ENCODE measurements around the gene OR2A5.
"Not testable (repeated sequence)": the region's sequence is repeated elsewhere in the genome, so short reads cannot be mapped to it uniquely, and the experiment has no call there.

OR2A5 gene

GRCh38 chr7:144036302-144036885, 12.4 kb upstream of the OR2A5 start:
- no peak for DNase-seq

GRCh38 chr7:144037414-144038035, 11.2 kb upstream of the OR2A5 start:
- no peak for DNase-seq

- DNase-seq, result no peak
These were observed 9.9 kb upstream of the OR2A5 start for GRCh38 chr7:144038887-144039286.

- no peak for DNase-seq
These were observed 743 bp downstream of the OR2A5 start for GRCh38 chr7:144049491-144049890.

GRCh38 chr7:144050093-144050492, 1.3 kb downstream of the OR2A5 start:
- no peak for DNase-seq

GRCh38 chr7:144050884-144051283, 2.1 kb downstream of the OR2A5 start:
- DNase-seq, result not testable (repeated sequence)

GRCh38 chr7:144057954-144058353, 9.2 kb downstream of the OR2A5 start:
- no peak for DNase-seq

GRCh38 chr7:144063710-144064109, 15.0 kb downstream of the OR2A5 start:
- no peak for DNase-seq

GRCh38 chr7:144069511-144069910, 20.8 kb downstream of the OR2A5 start, which contains the start of gene OR2A25:
Gene OR2A25, plus strand, starts transcription at chr7:144069811. Its CDS starts 4,409 bp downstream, at chr7:144074220.
- no peak for DNase-seq

GRCh38 chr7:144069953-144070352, 21.2 kb downstream of the OR2A5 start:
- no peak for DNase-seq

- DNase-seq, result no peak
These were observed 25.6 kb downstream of the OR2A5 start for GRCh38 chr7:144074374-144074773.

- no peak for DNase-seq
These were observed 37.2 kb downstream of the OR2A5 start, which contains the start of gene OR2A12 for GRCh38 chr7:144085978-144086377. Gene OR2A12, plus strand, starts transcription at chr7:144086278. Its CDS starts 8,830 bp downstream, at chr7:144095108.

GRCh38 chr7:144086730-144087129, 38.0 kb downstream of the OR2A5 start:
- DNase-seq, result no peak

- DNase-seq, result no peak
These were observed 38.5 kb downstream of the OR2A5 start for GRCh38 chr7:144087230-144087629.

GRCh38 chr7:144090667-144091066, 41.9 kb downstream of the OR2A5 start:
- DNase-seq, result no peak

- no peak for DNase-seq
These were observed 50.0 kb downstream of the OR2A5 start for GRCh38 chr7:144098776-144099175.

GRCh38 chr7:144100607-144101006, 51.9 kb downstream of the OR2A5 start:
- no peak for DNase-seq

- no peak for DNase-seq
These were observed 53.3 kb downstream of the OR2A5 start for GRCh38 chr7:144102041-144102440.

- no peak for DNase-seq
These were observed 56.5 kb downstream of the OR2A5 start for GRCh38 chr7:144105211-144105610.
